Measurements from ENCODE around the gene OR7A5.
A peak's percentile ranks its signal among the peaks of the same experiment; 100 is the strongest.

The OR7A5 gene

DNA sequence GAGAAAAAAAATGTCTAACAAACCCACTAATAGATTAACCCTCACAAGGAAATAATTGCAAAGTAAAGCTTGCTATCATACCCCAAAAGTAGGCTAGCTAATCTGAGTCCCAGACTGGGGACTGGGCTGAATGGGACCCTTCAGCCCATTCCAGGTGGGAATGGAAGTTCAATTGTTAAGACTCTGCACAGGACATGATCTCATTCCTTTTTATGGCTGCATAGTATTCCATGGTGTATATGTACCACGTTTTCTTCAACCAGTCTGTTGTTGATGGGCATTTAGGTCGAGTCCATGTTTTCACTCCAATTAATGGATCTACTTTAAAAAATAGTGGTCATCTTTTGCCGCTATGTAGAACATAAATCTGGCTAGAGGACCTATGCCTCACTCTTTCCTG, 17.9 kb downstream of the OR7A5 start:
- ChIA-PET CTCF (no interaction called here), POLR2A (no interaction called here)
- no peaks in the 10 kb centered on the region for H3K36me3 ChIP-seq (ENCODE audit: control insufficient read depth in 2 of 2, insufficient read depth in 1 of 2, low read length in 2 of 2)
- no peaks in the 10 kb centered on the region for H3K9me3 ChIP-seq (ENCODE audit: control insufficient read depth, insufficient read depth, low read depth, low read length)
- H3K4me3 ChIP-seq (ENCODE audit: low read depth, low read length) = no peak overlapping the region
- H3K4me1 ChIP-seq (ENCODE audit: control insufficient read depth, insufficient read depth, low read length) = no peaks in the 10 kb centered on the region
- no peak overlapping the region for H3K27ac ChIP-seq (ENCODE audit: extremely low read depth, low read depth, low read length)
- TF ChIP-seq MEIS1 (CRISPR knock-in tag; IDR thresholded peaks at IDR 0.05; ENCODE audit: borderline replicate concordance) = no peak
- TF ChIP-seq ZNF146 (tag by site-specific recombination; IDR thresholded peaks at IDR 0.05) = peak; percentile 55; the same call in 1 of the 2 replicates

GRCh38 chr19:14814982-14815652, 19.9 kb downstream of the OR7A5 start:
- H3K27ac ChIP-seq (ENCODE audit: extremely low read depth, low read depth, low read length) = no peak overlapping the region
- CTCF ChIA-PET = no interaction called here
- H3K4me3 ChIP-seq (ENCODE audit: low read depth, low read length) = no peak overlapping the region
- H3K9me3 ChIP-seq (ENCODE audit: control insufficient read depth, insufficient read depth, low read depth, low read length) = no peaks in the 10 kb centered on the region
- POLR2A ChIA-PET = no interaction called here
- TF ChIP-seq ZNF777 (tag by site-specific recombination; IDR thresholded peaks at IDR 0.05; ENCODE audit: borderline replicate concordance) (no peak), INSM2 (tag by site-specific recombination; IDR thresholded peaks at IDR 0.05) (no peak), OVOL3 (tag by site-specific recombination; IDR thresholded peaks at IDR 0.05) (no peak), SCRT2 (tag by site-specific recombination; IDR thresholded peaks at IDR 0.05) (peak; percentile 21; the same call in 1 of the 2 replicates), ZNF488 (tag by site-specific recombination; IDR thresholded peaks at IDR 0.05) (no peak), ZNF837 (tag by site-specific recombination; IDR thresholded peaks at IDR 0.05) (no peak)
- H3K36me3 ChIP-seq (ENCODE audit: control insufficient read depth in 2 of 2, insufficient read depth in 1 of 2, low read length in 2 of 2) = no peaks in the 10 kb centered on the region
- H3K4me1 ChIP-seq (ENCODE audit: control insufficient read depth, insufficient read depth, low read length) = no peaks in the 10 kb centered on the region

DNA sequence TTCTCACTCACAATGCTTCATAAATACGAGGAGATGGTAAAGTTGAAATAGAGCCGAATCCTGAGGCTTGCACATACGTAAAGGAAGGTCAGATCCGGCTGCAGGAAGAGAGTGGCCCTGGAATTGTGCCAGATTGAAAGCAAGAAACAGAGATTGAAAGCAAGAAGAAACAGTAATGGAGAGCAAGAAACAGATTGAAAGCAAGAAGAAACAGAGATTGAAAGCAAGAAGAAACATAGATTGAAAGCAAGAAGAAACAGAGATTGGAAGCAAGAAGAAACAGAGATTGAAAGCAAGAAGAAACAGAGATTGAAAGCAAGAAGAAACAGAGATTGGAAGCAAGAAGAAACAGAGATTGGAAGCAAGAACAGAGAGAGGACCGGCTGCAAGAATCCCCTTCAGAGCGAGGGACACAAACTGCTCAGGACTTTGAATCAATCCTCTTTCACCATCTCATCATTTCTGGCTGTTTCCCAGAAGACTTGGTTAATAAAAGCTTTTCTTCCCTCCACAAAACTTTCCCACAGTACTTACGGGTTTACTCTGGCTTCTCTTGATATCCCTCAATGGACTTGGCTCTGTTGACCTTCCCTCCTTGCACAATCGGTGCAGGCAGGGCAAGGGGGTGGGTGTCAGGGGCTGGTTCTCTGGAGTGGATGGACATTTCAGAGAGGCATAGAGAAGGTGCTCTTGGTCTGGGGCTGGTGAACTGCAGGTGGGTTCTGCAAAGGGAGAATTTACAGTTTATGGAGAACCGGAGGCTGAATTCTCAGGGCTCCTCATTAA, 25.5 kb downstream of the OR7A5 start:
- H3K9me3 ChIP-seq (ENCODE audit: control insufficient read depth, insufficient read depth, low read depth, low read length) = no peaks in the 10 kb centered on the region
- CTCF ChIA-PET = no interaction called here
- H3K4me3 ChIP-seq (ENCODE audit: low read depth, low read length) = no peak overlapping the region
- no peaks in the 10 kb centered on the region for H3K36me3 ChIP-seq (ENCODE audit: control insufficient read depth in 2 of 2, insufficient read depth in 1 of 2, low read length in 2 of 2)
- H3K4me1 ChIP-seq (ENCODE audit: control insufficient read depth, insufficient read depth, low read length) = no peaks in the 10 kb centered on the region
- POLR2A ChIA-PET = no interaction called here
- TF ChIP-seq ZBTB17 (tag by site-specific recombination; IDR thresholded peaks at IDR 0.05) (peak; percentile 47; the same call in 1 of the 2 replicates), SCRT1 (tag by site-specific recombination; IDR thresholded peaks at IDR 0.05; ENCODE audit: borderline replicate concordance) (no peak), ZNF561 (tag by site-specific recombination; IDR thresholded peaks at IDR 0.05; ENCODE audit: borderline replicate concordance) (no peak)
- no peak overlapping the region for H3K27ac ChIP-seq (ENCODE audit: extremely low read depth, low read depth, low read length)

DNA sequence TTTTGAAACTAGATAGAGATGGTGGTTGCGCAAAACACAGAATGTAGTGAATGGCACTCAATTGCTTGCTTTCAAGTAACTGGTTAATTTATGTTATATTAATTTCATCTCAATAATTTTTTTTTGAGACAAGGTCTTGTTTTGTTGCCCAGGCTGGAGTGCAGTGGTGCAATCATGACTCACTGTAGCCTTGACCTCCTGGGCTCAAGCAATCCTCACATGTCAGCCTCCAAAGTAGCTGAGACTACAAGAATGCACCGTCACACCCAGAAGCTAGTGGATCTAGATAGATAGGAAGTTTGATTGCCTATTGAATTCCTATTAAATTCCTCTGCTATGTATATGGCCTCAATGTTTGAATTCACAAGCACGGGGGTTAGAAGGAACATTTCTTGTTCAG, 30.2 kb downstream of the OR7A5 start:
- POLR2A ChIA-PET = no interaction called here

More for the DNA sequence above, 30.2 kb downstream of the OR7A5 start:
- TF ChIP-seq ZBTB21 (tag by site-specific recombination; IDR thresholded peaks at IDR 0.05) = no peak
- no peak for TF ChIP-seq ZNF16 (tag by site-specific recombination; IDR thresholded peaks at IDR 0.05; ENCODE audit: low read depth)
- no peak for TF ChIP-seq ZSCAN23 (tag by site-specific recombination; IDR thresholded peaks at IDR 0.05)
- no peak for TF ChIP-seq ZNF513 (tag by site-specific recombination; IDR thresholded peaks at IDR 0.05)
- CTCF ChIA-PET = interaction anchor here (0.8 kb wide), 1 partner anchor 113 kb away, joined by 3 read pairs; no protein-coding TSS in a partner anchor
- Histone ChIP-seq H3K4me3 (ENCODE audit: low read depth, low read length) (no peak overlapping the region), H3K9me3 (ENCODE audit: control insufficient read depth, insufficient read depth, low read depth, low read length) (no peaks in the 10 kb centered on the region), H3K4me1 (ENCODE audit: control insufficient read depth, insufficient read depth, low read length) (no peaks in the 10 kb centered on the region), H3K27ac (ENCODE audit: extremely low read depth, low read depth, low read length) (no peak overlapping the region), H3K36me3 (ENCODE audit: control insufficient read depth in 2 of 2, insufficient read depth in 1 of 2, low read length in 2 of 2) (no peaks in the 10 kb centered on the region)

Measured in HEK293 (cell line).